Activated CD4-positive, alpha-beta T cell treated with anti-CD3 and anti-CD28 coated beads, Interleukin-2, amount 50 U/mL, for 24 hours (primary cell): Measurements from ENCODE around the gene FGD5.

Source experiments
- DNase-seq, 2 donors: peaks; one replicate each; pipeline ENCODE4 v3.0.0-alpha.2; 2020; ENCODE audit warnings: low read depth in 1 of 2, low spot score in 1 of 2

The FGD5 gene

DNA sequence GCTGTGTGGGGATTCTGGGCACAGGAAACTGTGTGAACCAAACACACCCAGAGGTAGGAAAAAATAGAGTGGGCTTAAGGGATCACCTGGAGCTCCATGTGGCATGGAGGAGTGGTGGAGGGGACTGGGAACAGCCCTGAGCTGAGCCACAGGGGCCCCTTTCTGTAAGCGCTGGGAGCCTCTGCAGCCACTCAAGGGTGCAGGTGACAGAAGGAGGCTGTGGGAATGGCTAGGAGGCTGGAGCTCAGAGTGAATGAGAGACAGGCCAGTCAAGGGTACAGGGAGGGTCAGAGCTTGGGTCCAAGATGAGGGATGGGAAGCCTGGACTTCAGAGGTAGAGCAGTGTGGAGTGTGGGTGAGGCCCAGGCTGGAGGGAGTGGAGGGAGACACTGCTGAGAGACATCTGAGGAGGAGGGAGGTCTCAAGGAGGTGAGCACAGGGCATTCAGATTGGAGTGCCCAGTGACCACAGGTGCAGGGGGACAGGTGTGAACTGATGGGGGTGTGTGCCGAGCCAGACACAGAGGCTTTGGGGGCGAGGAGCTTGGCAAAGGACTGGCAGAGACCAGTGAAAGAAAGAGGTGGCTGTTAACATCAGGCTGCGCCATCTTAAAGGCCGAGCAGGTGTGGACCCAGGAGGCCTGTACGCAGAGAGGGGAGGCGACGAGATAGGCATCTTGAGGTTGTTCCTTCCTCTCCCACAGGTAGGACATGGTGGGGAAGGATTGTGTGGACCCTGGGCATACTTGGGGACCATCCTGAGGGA, 56.8 kb downstream of the FGD5 start:
- DNase-seq, result no peak

DNA sequence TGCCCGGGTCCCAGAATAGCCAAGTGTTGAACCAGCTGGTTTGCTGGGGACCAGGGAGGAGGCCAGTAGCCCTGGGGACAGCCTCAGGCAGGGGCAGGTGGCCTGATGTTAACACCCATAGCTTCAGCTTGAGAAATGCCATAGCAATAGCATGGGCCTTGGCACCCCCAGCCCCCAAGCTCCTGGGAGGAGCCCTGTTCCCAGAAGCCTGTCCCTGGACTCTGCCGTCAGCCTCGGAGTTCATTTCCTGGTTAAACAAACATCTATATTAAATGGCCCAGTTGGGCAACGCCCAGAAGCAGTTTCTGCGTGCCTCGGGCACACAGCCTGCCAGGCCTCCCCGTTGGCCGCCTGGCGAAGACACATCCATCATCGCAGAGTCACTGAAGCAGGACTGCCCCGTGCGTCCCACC, 58.2 kb downstream of the FGD5 start:
- no peak for DNase-seq

- DNase-seq, result no peak
Measured at GRCh38 chr3:14877469-14877868, 58.7 kb downstream of the FGD5 start.

DNA sequence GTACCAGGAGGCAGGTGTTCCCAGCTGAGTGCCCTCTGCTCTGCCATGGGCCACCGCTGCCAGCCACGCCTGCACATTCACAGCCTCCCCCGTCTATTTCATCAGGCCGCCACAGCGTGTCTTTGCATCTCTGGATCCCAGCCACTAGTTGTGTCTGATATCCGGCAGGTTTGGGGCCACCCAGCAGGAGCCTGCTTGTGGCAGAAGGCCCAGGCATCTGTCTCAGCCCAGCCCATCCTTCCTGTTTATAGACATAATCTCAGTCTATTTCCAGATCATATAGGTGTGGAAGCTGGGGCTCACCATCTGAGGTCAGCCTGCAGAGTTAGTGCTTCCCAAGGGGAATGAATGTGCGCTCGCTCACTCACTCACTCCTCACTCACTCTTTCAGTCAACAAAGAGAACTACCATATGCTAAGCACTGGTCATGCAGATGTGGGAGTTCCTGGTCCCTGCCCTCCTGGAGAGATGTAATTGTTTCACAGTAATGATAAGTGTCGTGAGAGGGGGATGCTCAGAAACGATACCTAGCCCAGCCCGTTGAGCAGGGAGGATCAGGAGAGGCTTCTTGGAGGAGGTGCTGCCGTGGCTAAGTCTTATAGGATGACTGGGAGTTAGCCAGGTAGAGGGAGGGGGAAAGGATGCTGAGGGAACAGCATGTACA, 60.6 kb downstream of the FGD5 start:
- DNase-seq, result no peak

DNA sequence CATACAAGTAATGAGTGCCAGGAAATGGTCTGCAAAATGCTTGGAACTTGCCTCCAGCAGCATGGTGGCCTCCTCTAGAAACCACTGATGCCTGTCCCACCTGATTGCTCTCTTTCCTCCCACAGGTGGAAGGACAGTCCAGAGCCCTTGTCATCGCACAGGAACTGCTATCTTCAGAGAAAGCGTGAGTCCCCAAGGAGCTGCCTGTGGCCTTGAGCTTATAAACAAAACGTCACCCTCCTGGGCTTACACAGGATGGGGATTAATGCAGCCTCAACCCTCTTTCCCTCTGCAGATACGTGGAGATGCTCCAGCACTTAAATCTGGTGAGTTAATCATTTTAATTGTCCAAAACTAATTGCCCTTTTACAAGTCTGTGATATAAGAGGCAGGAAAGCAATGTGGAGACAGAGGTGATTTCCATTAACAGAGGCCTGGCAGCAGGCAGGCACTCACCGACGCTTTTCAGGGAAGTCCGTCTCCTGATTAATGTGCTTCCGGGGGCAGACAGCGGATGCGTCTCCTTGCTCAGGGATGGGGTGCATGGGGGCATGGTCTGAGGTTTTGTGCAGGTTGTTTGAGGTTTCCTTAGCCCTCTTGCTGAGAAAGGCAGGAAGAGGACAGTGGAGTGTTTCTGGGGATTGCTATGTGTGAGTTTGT, 61.8 kb downstream of the FGD5 start:
- no peak for DNase-seq

GRCh38 chr3:14883226-14883625, 64.5 kb downstream of the FGD5 start:
- DNase-seq, result no peak

DNA sequence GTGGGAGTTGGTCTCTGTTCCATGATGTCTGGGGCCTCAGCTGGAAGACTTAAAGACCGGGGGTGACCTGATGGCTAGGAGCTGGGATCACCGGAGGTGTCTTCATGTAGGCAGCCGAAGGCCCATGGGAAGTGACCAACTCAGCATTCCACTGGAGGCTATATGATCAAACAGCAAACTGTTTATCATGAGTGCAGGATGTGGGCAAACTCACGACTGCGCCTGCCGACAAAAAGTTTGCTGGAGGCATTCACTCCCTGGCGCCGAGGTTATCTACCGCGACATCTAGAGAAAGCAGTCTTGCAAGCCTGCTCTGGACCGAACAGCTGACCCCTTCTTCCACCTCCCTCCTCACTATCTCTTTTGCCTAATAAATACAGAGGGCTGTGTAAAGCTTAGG, 65.9 kb downstream of the FGD5 start:
- no peak for DNase-seq

DNA sequence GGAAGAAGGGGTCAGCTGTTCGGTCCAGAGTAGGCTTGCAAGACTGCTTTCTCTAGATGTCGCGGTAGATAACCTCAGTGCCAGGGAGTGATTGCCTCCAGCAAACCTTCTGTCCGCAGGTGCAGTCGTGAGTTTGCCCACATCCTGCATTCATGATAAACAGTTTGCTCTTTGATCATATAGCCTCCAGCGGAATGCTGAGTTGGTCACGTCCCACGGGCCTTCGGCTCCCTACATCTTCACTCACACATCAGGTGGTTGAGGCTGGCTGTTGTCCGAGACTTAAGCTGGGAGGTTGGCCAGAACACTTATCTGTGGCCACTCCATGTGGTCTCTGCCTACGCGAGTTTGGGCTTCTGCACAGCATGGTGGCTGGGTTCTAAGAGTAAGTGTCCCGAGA, 66.5 kb downstream of the FGD5 start:
- no peak for DNase-seq

GRCh38 chr3:14886101-14886500, 67.3 kb downstream of the FGD5 start:
- DNase-seq, result no peak

DNA sequence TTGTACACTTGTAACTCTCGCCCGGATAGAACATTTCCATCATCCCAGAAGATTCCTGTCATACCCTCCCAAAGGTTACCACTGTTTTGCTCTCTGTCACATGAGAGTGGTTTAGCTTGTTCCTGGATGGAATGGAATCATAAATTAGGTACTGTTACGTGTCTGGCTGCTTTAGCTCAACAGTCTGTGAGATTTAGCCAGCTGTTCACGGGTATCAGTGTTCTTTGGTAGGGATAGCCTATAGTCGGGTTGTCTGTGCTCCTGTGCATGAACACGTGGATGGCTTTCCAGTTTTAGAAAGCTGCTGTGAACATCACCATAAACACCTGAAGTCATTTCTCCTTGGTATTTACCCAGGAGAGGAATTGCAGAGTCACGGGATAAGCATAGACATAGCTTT, 70.4 kb downstream of the FGD5 start:
- no peak for DNase-seq

GRCh38 chr3:14889943-14890342, 71.2 kb downstream of the FGD5 start:
- DNase-seq, result no peak

DNA sequence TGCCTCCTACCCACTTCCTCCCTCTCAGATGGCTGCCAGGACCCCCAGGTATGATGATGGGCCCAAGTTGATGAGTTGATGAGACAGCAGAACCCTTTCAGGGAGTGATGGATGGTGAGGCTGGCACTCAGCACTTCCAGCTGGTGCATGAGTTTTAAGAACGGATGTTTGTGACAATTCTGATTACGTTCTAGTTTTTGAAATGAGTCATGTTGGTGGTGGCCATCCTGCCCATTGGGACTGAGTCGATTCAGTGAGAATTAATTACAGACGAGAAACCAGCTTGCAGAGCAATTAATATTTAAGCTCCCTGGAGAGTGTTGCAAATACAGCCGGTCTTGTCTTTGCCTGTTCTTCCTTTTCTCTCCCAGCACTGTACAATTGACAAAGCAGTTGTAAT, 71.7 kb downstream of the FGD5 start:
- no peak for DNase-seq

GRCh38 chr3:14891135-14892132, 72.7 kb downstream of the FGD5 start:
- no peak for DNase-seq

DNA sequence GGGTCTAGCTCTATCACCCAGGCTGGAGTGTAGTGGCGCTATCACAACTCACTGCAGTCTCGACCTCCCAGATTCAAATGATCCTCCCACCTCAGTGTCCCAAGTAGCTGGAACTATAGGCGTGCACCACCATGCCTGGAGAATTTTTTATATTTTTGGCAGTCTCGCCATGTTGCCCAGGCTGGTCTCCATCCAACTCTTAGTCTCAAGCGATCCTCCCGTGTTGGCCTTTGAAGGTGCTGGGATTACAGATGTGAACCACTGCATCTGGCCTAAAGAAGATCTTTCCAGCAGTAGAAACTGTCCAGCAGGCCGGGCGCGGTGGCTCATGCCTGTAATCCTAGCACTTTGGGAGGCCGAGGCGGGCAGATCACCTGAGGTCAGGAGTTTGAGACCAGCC, 73.5 kb downstream of the FGD5 start:
- no peak for DNase-seq

- no peak for DNase-seq
Measured at GRCh38 chr3:14894085-14894484, 75.3 kb downstream of the FGD5 start.

DNA sequence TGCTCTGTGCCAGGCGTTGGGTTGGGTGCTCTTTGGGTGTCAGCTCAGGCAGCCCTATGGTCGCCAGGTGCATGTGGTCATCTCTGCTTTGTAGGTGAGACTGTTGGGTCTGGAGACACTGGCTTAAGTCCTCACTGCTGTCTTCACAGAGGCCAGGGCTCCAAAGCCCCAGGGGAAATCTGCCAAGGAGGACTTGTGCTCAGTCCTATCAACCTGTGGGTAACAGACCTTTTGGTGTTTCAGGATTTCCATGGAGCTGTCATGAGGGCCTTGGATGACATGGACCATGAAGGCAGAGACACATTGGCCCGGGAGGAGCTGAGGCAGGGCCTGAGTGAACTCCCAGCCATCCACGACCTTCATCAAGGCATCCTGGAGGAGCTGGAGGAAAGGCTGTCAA, 78.5 kb downstream of the FGD5 start:
- no peak for DNase-seq

DNA sequence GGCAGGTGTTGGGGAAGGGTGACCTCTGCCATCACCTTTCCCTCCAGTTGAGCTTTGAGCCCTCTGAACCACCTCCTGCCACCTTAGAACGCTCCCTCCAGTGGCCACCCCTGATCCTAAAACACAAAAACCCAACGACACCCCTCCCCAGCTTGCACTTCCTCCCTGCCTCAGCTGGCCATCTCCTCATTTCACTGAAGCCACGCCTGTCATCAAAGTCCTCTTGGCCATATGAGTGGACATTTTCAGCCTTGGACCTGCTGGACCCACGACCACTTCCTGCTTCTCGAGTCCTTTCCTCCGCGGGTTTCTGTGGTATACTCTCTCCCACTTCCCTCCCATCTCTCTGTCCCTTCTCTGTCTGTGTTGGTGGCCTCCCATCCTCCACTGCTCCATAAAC, 80.2 kb downstream of the FGD5 start:
- DNase-seq, result no peak

GRCh38 chr3:14899993-14900618, 81.3 kb downstream of the FGD5 start:
- DNase-seq, result no peak

DNA sequence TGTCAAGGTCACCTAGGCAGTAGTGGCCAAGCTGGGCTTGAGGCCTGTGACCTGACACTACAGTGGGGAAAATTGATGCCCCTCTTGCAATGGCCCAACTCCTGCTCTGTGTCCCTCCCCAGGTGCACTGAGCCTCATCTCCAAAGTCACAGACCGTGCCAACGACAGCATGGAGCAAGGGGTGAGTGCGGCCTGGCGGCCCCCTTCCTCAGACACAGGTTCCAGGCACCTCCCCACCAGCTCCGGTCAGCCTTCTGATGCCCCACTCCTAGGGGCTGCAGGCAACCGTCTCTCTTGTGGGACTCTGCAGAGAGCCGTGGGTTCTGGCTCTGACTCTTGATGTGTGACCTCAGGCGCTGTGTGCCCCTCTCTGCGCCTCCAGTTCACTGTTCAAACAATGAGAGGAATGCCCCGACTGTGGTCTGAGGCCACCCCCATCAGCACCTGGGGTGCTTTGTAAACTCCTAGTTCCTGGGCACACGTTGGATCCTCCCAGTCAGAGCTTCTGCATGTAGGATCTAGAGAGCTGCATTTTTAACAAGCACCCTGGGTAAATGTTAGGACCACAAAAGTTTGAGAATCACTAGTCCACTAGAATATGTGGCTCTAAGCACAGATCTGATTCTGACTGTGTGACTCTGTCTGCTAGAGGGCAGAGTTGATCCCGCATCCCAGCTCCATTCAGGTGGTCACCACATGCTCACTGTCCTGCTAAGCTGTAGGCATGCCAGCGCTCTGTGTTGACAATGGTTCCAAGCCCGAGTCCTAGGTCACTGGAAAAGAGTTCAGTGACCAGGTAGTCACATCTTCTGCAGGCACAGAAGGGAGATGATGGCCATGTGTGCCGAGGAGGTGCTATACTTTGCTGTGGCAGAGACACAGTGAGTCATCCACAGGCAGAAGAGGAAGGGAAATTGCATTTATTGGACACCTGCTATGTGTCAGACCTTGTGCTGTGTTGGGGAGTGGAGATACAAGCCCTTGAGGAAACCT, 82.4 kb downstream of the FGD5 start:
- DNase-seq, result no peak

DNA sequence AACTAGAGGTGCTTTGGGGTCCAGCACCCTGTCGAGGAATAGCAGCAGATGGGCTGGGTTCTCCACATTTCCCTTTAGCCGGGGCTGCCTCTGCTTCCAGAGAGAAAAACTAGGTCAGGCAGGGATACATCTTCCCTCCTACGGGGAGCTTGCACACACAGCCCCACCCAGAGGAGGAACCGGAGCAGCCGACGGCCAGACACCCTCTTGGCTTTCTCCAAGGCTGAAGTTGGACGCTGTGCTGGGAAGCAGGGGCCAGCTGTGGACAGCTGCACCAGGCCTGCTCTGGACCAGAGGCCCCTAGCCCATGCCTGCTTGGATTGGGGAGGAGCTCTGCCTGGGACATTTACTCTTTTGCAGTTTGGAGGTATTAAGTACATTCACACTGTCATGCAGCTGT, 84.0 kb downstream of the FGD5 start:
- no peak for DNase-seq
